ENCODE data around the gene BRAF. TPM values are rescaled to one million over a fixed set of nuclear protein-coding genes. Genes with fewer than 3 reads are reported as not detected.

Gene BRAF
- total RNA-seq, 1 donor from 2014 or later: 40.9 TPM

DNA sequence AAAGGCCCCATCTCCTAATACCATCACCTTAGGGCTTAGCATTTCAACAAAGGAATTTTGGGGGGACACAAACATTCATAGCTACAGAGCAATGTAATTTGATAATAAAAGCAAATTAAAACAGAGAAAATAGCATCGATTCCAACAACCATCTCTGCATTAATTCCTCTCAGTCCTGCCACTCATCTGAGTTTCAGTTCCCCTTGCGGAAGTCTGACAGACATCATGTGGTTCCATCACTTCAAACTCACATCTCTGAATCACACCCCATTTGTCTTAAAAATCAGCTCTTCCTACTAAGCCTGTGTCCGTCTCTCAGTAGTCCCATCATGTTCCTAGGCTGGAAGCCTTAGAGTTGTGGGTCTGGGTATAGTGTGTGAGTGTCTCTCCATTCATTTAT, 248.4 kb downstream of the BRAF start:
- no peak for DNase-seq
- Mint-ChIP-seq H3K4me1 (ENCODE audit: low read depth, unreplicated experiment) (peaks cover 5% of the 10 kb centered on the region), H3K4me3 (ENCODE audit: unreplicated experiment) (no peak overlapping the region), H3K27ac (ENCODE audit: unreplicated experiment) (no peak overlapping the region), H3K27me3 (ENCODE audit: unreplicated experiment) (peaks cover 2% of the 10 kb centered on the region), H3K9me3 (ENCODE audit: unreplicated experiment) (peaks cover 4% of the 10 kb centered on the region), H3K36me3 (ENCODE audit: unreplicated experiment) (no peaks in the 10 kb centered on the region)
- TF ChIP-seq, protein P1, sequence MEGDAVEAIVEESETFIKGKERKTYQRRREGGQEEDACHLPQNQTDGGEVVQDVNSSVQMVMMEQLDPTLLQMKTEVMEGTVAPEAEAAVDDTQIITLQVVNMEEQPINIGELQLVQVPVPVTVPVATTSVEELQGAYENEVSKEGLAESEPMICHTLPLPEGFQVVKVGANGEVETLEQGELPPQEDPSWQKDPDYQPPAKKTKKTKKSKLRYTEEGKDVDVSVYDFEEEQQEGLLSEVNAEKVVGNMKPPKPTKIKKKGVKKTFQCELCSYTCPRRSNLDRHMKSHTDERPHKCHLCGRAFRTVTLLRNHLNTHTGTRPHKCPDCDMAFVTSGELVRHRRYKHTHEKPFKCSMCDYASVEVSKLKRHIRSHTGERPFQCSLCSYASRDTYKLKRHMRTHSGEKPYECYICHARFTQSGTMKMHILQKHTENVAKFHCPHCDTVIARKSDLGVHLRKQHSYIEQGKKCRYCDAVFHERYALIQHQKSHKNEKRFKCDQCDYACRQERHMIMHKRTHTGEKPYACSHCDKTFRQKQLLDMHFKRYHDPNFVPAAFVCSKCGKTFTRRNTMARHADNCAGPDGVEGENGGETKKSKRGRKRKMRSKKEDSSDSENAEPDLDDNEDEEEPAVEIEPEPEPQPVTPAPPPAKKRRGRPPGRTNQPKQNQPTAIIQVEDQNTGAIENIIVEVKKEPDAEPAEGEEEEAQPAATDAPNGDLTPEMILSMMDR (IDR thresholded peaks at IDR 0.05; ENCODE audit: partially characterized antibody, unreplicated experiment): no peak

DNA sequence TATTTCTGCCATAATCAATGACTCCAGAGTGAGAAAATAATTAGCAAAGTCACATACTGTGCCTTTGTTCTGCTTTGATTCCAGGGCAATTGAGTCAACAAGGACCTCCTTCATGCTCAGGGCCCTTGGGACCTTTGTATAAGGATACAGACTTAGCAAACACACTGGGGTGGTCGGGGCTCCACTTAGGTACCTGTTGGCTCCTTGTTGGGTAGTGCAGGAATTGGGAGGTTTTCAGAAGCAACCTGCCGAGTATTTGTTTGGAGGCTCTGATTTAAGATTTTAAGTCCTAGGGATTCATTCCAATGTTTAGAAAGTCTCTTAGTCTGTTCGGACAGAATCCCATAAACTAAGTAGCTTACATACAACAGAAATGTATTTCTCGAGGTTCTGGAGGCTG, 249.0 kb downstream of the BRAF start:
- no peak for DNase-seq
- Mint-ChIP-seq H3K27me3 (ENCODE audit: unreplicated experiment) (peaks cover 2% of the 10 kb centered on the region), H3K36me3 (ENCODE audit: unreplicated experiment) (no peaks in the 10 kb centered on the region), H3K27ac (ENCODE audit: unreplicated experiment) (no peak overlapping the region), H3K4me3 (ENCODE audit: unreplicated experiment) (no peak overlapping the region), H3K9me3 (ENCODE audit: unreplicated experiment) (peaks cover 4% of the 10 kb centered on the region), H3K4me1 (ENCODE audit: low read depth, unreplicated experiment) (peaks cover 5% of the 10 kb centered on the region)
- TF ChIP-seq, protein P1 (IDR thresholded peaks at IDR 0.05; ENCODE audit: partially characterized antibody, unreplicated experiment): no peak

DNA sequence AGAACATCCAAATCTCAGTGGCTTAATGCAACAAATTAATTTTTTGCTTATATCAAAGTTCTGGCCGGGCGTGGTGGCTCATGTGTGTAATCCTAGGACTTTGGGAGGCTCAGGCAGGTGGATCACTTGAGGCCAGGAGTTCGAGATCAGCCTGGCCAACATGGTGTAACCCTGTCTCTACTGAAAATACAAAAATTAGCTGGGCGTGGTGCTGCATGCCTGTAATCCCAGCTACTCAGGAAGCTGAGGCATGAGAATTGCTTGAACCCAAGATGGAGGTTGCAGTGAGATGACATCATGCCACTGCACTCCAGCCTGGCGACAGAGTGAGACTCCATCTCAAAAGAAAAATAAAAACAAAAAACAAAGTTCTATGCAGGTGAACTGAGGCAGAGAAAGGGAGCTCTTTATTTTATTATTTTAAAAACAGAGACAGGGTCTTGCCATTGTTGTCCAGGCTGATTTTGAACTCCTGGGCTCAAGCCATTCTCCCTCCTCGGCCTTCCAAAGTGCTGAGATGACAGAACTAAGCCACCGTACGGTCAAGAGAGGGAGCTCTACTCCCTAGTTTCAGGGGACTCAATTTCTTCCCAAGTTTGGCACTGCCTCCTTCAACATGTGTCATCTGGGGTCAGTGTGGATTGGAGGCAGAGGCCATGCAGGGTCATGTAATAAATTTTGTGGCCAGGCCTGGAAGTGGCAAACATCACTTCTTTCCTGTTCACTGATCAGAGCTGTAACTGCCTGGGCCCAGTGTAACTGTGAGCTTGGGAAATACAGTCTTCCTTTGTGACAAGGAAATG, 249.6 kb downstream of the BRAF start:
- peaks cover 5% of the 10 kb centered on the region for H3K4me1 Mint-ChIP-seq (ENCODE audit: low read depth, unreplicated experiment)
- TF ChIP-seq, protein P1 (IDR thresholded peaks at IDR 0.05; ENCODE audit: partially characterized antibody, unreplicated experiment): no peak
- H3K27me3 Mint-ChIP-seq (ENCODE audit: unreplicated experiment): peaks cover 2% of the 10 kb centered on the region
- no peak for DNase-seq
- no peak overlapping the region for H3K27ac Mint-ChIP-seq (ENCODE audit: unreplicated experiment)
- H3K4me3 Mint-ChIP-seq (ENCODE audit: unreplicated experiment): no peak overlapping the region
- peaks cover 4% of the 10 kb centered on the region for H3K9me3 Mint-ChIP-seq (ENCODE audit: unreplicated experiment)
- H3K36me3 Mint-ChIP-seq (ENCODE audit: unreplicated experiment): no peaks in the 10 kb centered on the region

GRCh38 chr7:140674356-140674800, 250.4 kb downstream of the BRAF start:
- Mint-ChIP-seq H3K27me3 (ENCODE audit: unreplicated experiment) (peaks cover 2% of the 10 kb centered on the region), H3K36me3 (ENCODE audit: unreplicated experiment) (no peaks in the 10 kb centered on the region), H3K4me3 (ENCODE audit: unreplicated experiment) (peak overlapping the region; percentile 66), H3K4me1 (ENCODE audit: low read depth, unreplicated experiment) (peaks cover 5% of the 10 kb centered on the region), H3K9me3 (ENCODE audit: unreplicated experiment) (peaks cover 4% of the 10 kb centered on the region), H3K27ac (ENCODE audit: unreplicated experiment) (no peak overlapping the region)
- no peak for DNase-seq
- TF ChIP-seq, protein P1 (IDR thresholded peaks at IDR 0.05; ENCODE audit: partially characterized antibody, unreplicated experiment): no peak

- Mint-ChIP-seq H3K9me3 (ENCODE audit: unreplicated experiment) (peaks cover 4% of the 10 kb centered on the region), H3K36me3 (ENCODE audit: unreplicated experiment) (no peaks in the 10 kb centered on the region), H3K4me3 (ENCODE audit: unreplicated experiment) (peak overlapping the region; percentile 66), H3K27ac (ENCODE audit: unreplicated experiment) (no peak overlapping the region), H3K4me1 (ENCODE audit: low read depth, unreplicated experiment) (peaks cover 5% of the 10 kb centered on the region), H3K27me3 (ENCODE audit: unreplicated experiment) (peaks cover 2% of the 10 kb centered on the region)
- TF ChIP-seq, protein P1 (IDR thresholded peaks at IDR 0.05; ENCODE audit: partially characterized antibody, unreplicated experiment): no peak
- DNase-seq: no peak
Measured at GRCh38 chr7:140673774-140674155, 251.0 kb downstream of the BRAF start.

All from glutamatergic neuron (in vitro differentiated cells).